Bronchial epithelial cell (primary cell): ENCODE measurements around the gene FSCN2. TPM values are rescaled to one million over a fixed set of nuclear protein-coding genes. Genes with fewer than 3 reads are reported as not detected.

Experiments used
- DNase-seq: peaks from one replicate; pipeline ENCODE4 v3.0.0-alpha.2; 2010; ENCODE audit warnings: low read depth
- FAIRE-seq: peaks from 2 replicates; lab custom pipeline; 2011; peaks lifted over from hg19 to GRCh38; lab: Jason Lieb, UNC
- H3K27me3 ChIP-seq: 2 replicates; pipeline ENCODE4 v1.5.1; 2011; ENCODE audit warnings: low read length; ENCODE audit not compliant: control insufficient read depth, insufficient read depth
- H3K36me3 ChIP-seq: 2 replicates; pipeline ENCODE4 v1.5.1; 2011; ENCODE audit warnings: low read length; ENCODE audit not compliant: control insufficient read depth, insufficient read depth
- H3K4me3 ChIP-seq: 2 replicates; pipeline ENCODE4 v1.5.1; 2011; ENCODE audit warnings: mild to moderate bottlenecking, low read depth, low read length, control low read depth
- total RNA-seq: library from RNA; depleted of rRNA; stranded (reverse); fragments of >200 nt; gene quantifications from 2 replicates; pipeline ENCODE4 v1.2.1, GENCODE V29; 2014
- TF ChIP-seq, protein P1 (sequence below): IDR thresholded peaks from 2 replicates; pipeline ENCODE4 v1.5.1; 2011; ENCODE audit warnings: mild to moderate bottlenecking, moderate library complexity, low read length, control low read depth, inconsistent platforms; ENCODE audit not compliant: insufficient read depth, severe bottlenecking

The FSCN2 gene
- total RNA-seq, 1 donor from 2014 or later = 1.3 TPM

DNA sequence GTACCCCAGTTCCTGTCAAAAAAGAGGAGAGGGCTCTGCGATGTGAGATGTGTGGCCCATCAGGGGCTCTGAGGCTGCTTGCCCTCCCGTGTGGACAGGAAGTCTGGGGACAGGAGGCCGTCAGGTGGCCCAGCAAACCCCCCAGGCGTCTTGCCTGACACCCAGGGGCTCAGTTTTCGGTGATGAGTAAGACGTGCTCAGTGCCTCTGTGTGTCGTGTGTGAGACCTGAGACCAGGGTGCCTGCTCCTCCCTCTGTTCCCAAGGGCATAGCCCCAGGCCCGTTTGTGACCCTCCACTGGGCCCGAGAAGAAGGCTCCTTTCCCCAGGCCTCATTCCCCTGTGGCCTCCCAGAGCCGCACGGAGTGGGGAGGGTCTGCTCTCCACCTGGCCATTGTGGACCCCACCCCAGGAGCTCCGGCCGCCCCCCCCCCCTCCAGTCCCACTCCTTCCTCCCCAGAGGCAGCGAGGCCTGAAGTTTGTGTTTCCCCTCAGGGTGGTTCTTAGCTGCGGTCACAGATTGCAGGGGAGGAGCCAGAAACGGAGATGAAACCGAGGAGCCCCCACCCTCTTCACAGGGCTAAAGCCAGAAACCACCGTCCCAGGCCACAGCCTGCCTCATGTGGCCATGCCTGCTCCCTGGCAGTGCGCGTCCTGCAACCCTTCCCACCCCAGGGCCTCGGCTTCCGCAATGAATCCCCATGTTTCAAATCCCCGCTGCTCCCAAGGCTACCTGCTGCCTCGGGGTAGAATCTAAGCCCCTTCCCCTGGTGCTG, 10.7 kb upstream of the FSCN2 start:
- no peak for FAIRE-seq
- Histone ChIP-seq H3K36me3 (peaks cover 2% of the 10 kb centered on the region), H3K4me3 (no peak overlapping the region), H3K27me3 (no peaks in the 10 kb centered on the region)
- DNase-seq = no peak
- TF ChIP-seq, protein P1, sequence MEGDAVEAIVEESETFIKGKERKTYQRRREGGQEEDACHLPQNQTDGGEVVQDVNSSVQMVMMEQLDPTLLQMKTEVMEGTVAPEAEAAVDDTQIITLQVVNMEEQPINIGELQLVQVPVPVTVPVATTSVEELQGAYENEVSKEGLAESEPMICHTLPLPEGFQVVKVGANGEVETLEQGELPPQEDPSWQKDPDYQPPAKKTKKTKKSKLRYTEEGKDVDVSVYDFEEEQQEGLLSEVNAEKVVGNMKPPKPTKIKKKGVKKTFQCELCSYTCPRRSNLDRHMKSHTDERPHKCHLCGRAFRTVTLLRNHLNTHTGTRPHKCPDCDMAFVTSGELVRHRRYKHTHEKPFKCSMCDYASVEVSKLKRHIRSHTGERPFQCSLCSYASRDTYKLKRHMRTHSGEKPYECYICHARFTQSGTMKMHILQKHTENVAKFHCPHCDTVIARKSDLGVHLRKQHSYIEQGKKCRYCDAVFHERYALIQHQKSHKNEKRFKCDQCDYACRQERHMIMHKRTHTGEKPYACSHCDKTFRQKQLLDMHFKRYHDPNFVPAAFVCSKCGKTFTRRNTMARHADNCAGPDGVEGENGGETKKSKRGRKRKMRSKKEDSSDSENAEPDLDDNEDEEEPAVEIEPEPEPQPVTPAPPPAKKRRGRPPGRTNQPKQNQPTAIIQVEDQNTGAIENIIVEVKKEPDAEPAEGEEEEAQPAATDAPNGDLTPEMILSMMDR = no peak

DNA sequence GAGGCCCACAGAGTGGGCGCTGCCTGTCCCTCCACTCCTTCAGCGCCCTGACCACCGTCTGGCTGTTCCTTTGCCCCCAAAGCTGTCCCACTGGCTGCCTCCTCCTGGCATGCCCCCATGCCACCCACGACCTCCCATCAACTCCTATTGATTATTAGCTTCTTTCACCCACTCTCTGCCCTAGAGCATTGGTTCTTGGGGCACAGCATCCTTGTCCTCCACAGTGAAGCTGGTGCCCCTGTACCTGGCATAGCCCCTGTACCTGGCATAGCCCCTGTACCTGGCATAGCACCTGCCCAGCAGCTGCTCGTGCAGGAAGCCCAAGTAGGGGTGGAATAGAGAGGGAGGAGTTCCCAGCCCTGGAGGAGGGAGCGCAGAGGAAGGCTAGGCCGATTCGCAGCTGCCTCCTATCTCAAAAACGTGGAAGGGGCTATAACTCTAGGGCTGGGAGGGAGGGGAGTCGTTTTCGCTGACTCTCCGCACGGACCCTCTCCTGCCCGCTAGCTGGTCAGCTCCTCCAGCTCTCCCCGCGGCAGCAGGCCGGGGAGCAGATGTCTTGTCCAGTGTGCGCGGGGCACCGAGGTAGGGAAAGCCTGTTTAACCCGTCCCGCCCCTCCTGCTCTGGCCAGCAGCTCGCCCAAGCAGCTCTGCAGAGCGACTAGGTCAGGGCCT, 9.9 kb upstream of the FSCN2 start:
- FAIRE-seq (no peak), DNase-seq (no peak)
- H3K36me3 ChIP-seq = peaks cover 2% of the 10 kb centered on the region
- TF ChIP-seq, protein P1 = no peak
- peak overlapping the region; percentile 45 for H3K4me3 ChIP-seq
- no peaks in the 10 kb centered on the region for H3K27me3 ChIP-seq

DNA sequence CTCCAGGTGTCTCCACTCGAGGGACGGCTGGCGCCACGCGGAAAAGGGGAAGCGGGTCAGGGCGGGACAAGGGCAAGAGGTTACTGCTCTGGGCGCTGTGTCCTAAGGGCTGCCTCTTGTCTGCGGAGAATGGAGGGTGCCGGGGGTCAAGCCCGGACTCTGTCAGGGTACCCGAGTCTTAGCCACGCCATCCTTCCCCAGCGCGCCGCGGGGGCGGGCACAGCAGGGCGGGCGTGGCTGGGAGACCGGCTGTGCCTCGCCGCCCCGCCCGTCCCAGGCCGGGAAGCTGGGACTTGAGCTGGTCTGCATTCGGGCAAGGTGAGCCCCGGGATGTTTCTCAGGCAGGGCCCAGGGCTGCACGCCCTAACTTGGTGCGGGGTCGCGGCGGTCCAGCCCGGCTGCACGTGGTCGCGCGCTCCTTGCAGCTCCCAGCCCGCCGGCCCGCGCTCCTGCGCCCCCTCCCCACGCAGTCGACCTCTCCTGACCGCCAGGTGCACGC, 9.3 kb upstream of the FSCN2 start:
- Histone ChIP-seq H3K4me3 (peak overlapping the region; percentile 45), H3K27me3 (no peaks in the 10 kb centered on the region), H3K36me3 (peaks cover 2% of the 10 kb centered on the region)
- DNase-seq (peak; percentile 35), FAIRE-seq (no peak)
- TF ChIP-seq, protein P1 = no peak

DNA sequence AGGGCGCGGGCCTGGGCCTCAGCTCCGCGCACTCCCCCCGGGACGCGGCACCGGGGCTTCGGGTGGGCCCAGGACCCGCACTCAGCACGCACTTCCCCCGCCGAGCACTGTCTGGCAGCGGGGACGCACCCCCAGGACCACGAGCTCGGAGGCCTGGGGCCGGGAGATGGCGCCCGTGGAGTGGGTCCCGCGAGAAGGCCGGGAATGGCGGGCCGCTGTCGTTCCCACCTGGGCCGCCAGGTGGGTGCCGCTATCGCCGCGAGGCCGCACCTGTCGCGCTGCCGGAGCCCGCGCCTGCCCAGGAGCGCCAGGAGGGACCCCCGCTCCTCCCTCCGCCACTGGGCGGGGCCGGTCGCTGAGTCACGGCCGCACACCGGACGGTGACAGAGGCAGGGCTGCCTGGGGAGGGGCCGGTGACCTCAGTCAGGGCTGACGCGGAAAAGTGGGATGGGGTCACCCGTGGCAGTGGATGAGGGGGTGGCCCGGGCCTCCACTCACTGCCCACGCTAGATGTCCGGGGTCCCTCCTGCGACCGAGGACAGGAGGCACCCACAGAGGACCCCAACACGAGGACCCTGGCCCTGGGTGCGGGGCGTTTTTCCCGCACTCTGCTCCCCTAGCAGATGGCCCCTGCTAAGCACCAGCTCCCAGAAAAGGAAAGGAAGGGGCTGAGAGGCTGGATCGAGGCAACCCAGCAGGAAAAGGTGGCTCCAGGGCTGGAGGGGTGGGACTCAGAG, 8.7 kb upstream of the FSCN2 start:
- Histone ChIP-seq H3K36me3 (peaks cover 2% of the 10 kb centered on the region), H3K4me3 (peak overlapping the region; percentile 45), H3K27me3 (no peaks in the 10 kb centered on the region)
- FAIRE-seq (no peak), DNase-seq (peak; percentile 31)
- TF ChIP-seq, protein P1 = peak; percentile 79

DNA sequence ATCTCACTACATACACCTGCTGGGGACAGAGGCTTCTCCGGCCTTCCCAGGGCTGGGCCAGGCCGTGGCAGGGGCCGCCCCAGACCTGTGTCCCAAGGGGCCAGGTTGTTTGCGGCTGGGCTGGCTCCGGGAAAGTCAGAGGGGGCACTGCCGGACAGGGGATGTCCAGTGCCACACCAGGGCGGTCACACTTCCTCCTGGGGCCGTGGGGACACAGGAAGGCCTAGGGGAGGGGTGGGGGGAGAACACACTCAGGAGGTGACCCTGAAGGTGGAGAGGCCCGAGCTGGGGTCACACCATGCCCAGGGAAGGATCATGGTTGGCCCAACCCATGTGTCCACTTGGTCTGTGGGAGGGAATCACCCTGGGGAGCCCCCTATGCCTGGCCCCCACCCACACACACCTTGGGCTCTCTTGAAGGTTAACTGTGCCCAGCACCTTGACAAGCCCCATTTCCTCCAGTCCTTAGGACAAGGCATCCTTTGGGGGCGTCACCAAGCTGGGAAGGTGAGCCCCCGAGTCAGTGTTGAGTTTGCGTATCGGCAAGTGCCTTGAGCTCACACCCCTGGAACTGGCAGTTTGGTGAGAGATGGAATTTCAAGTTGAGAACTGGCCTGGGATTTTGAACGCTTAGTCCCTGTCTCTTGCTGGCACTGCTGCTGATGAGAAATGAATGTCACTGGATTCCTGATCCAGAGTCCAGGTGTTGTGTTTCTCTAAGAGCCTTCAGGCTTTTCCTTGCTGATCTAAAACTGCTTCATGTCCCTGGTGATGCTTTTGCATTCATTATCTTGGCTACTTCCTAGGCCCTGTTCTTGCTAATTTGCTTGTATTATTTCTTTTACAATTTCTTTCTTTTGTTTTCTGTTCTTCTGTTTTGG, 7.9 kb upstream of the FSCN2 start:
- H3K27me3 ChIP-seq = no peaks in the 10 kb centered on the region
- DNase-seq (no peak), FAIRE-seq (no peak)
- peak overlapping the region; percentile 45 for H3K4me3 ChIP-seq
- H3K36me3 ChIP-seq = peaks cover 2% of the 10 kb centered on the region
- TF ChIP-seq, protein P1 = no peak
